GM18508 (cell line): ENCODE results near the gene AATK.
"Not testable (repeated sequence)": the region's sequence is repeated elsewhere in the genome, so short reads cannot be mapped to it uniquely, and the experiment has no call there.

Experiments
- ATAC-seq: cut with Tn5 transposase; IDR thresholded peaks from one replicate; pipeline ENCODE4 v1.9.1; 2021; ENCODE audit warnings: moderate number of reproducible peaks; ENCODE audit not compliant: insufficient read depth, unreplicated experiment

AATK gene

DNA sequence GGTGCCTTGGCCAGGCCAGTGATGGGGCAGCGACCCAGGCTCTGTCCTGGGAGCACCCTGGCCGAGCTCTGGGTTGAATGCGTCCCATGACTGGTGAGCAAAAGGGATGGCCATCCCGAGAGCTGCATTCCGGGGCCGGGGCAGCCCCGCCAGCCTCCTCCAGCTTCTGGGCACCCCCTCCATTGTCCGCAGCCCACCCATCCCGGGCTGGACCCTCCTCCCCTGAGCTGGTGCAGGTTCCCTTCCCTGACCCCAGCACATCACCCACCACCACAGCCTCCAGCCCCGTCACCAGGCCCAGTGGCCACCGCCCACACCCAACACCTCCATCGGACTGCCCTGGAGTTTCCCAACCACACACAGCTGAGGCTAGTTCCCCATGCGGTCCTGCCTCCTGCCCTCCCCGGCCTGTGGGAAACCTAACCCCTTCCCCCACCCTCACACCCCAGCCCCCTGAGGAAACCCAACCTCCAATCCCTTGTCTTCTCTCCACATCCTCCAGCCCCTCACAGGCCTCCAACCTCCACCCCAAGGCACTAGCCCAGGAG, 17.0 kb downstream of the AATK start:
- ATAC-seq, result no peak

DNA sequence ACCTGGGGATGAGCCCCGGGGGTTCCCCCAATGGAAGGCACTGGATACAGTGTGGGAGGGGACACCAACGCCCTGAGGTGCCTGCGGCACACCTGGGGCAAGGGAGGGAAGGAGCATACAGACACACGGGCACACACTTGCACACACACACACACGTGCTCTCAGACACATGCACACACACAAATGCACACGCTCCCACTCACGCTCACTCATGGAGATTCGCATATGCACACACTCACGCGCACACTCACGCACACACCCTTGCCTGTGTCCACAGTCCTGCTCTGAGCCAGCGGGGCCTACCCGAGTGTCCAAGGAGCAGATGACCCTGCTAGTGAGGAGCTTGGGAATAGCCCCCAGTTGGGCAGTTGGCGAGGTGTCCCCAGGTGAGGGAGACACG, 17.4 kb downstream of the AATK start:
- no peak for ATAC-seq

- ATAC-seq, result no peak
Measured at GRCh38 chr17:81147701-81148100, 18.3 kb downstream of the AATK start.

GRCh38 chr17:81146208-81146607, 19.8 kb downstream of the AATK start:
- ATAC-seq, result not testable (repeated sequence)

DNA sequence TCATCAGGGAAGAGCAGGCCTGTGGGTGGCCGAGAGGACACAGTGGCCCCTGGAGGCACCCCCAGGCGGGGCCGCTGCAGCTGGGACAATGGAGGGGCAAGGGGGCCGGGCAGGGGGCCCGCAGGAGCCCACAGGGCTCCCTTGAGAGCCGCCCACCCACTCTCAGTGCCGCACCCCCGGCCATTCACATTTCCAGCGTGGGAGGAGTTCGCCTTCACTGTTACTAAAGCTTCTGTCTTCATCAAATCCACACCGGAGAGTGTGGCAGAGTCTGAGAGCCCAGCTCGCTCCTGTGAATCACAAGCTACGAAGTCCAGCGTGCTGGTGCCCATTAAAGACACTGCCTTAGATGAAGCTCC, 21.6 kb downstream of the AATK start:
- no peak for ATAC-seq

DNA sequence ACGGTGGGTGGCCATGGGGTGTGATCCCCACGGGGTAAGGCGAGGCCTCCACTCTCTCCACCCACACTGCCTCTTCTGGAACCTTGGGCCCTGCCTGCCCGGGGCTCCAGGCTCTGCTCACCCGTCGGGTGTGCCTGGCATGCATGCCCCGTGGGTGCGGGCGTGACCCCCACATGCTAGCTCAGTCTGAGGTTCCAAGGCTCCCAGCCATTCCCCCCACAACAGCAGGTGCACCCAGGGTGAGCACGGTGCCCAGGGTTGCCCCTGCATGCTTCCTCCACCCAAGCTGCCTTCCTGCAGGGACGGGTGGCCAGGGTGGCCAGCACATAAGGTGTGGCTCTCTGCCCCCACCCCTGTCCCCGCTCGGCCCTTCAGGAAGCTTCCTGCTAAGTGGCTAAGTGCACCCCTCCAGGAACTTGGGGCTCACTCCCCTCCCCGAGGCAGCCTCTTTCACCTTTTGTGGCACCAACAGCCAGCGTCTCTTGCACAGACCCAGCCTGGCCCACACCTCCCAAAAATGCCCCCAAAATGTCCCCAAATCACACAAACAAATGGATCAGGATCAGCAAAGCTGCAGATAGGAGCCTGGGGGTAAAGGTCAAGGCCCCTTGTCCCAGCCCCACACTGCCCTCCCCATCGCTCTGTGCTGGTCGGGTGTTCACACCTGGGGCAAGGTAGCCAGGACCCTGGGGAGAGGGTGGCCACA, 22.2 kb downstream of the AATK start:
- no peak for ATAC-seq

DNA sequence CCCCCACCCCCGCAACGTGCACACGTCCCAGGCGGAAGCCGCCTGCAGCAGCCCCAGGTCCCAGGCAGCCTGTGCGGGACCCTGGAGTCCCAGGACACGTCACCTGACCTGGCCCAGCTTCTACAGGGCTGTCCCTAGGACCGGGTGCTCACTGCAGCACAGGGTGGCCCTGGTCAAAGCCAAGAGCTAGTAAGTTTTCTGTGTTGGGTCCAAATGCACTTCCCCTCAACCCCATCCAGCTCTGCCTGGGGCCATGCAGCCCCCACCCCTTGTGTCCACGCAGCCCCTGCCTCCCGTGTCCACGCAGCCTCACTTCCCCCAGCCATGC, 22.9 kb downstream of the AATK start:
- ATAC-seq, result no peak

DNA sequence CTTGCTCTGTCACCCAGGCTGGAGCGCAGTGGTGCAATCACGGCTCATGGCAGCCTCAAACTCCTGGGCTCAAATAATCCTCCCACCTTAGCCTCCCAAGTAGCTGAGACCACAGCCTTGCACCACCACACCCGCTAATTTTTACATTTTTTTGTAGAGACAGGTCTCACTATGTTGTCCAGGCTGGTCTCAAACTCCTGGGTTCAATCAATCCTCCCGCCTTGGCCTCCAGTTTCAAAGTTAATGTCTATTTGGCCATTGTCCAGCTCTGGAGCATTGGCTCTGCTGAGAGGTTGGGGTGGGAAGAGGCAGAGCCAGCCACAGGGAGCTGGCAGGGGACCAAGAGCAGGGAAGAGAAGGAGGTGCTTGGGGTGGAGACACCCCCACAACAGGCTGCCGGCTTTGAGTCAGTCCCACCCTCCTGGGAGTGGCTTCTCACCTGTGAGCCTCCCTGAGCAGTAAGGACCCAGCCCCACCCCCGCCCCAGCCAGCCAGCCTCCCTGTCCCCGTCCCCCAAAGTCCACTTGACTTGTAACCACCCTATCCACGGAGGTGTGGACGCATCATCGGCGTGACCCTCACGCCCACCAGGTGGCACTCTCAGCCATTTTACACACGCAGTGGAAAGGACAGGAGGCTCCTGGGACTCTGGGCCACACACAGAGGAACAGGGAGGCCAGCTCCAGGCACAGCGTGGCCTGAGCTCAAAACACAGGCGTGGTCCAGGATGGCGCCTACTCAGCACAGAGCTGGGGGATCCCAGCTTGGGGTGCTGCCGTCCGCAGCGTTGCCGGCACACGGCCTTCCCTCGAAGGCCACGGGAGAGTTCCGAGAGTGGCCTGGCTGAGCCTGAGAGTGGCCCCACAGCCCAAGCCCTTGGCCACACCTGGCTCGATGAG, 23.5 kb downstream of the AATK start:
- no peak for ATAC-seq

GRCh38 chr17:81140695-81141094, 25.3 kb downstream of the AATK start:
- no peak for ATAC-seq

GRCh38 chr17:81140018-81140417, 26.0 kb downstream of the AATK start:
- no peak for ATAC-seq

DNA sequence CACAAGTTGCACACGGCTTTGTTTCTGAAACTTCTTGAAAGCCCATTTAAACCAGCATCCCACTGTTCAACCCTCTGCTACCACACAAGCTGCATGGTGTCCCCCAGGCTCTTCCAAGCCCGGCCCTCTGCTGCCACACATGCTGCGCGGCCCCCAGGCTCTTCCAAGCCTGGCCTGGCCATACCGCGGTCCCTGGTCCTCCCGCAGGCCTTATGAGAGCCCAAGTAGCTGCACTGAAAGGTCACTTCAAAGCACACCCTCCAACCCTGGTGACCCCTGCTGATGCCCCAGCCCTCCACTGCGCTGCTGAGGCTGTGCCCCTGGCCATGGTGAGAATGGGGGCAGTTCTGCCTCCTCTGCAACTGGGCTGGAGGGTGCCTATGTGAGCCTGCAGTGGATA, 26.6 kb downstream of the AATK start:
- no peak for ATAC-seq

GRCh38 chr17:81138500-81138899, 27.5 kb downstream of the AATK start:
- no peak for ATAC-seq

DNA sequence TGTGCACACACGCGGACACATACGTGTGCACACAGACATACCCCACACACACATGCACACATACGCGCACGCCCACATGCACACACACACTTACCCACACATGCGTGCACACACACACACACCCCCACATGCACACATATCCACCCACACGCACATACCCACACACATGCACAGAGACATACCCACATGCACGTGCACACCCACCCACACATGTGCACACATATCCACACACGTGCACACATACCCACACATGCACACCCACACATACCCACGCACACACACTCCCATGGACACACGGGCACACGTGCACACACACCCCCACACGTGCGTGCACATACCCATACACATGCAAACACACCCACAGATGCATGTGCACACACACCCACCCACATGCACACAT, 27.9 kb downstream of the AATK start:
- no peak for ATAC-seq

GRCh38 chr17:81137248-81137647, 28.8 kb downstream of the AATK start:
- no peak for ATAC-seq

DNA sequence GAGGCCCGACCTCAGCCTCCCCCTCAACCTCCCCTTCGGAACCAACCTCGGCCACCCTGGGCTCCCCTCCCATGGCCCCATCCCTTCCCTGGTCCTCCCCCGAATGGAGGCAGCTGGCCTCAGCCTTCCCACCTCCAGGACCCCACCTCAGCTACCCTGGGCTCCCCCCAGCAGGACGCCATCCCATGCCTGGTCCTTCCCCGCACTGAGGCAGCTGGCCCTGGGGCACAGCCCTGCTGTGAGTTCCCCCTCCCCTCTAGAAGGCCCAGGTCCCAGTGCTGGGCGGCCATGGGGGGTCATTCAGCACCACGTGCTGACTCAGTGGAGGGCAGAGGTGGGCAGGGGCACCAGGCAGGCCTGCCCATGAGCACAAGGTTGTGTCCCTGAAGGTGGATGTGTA, 29.7 kb downstream of the AATK start:
- no peak for ATAC-seq

GRCh38 chr17:81135505-81136278, 30.3 kb downstream of the AATK start:
- no peak for ATAC-seq

GRCh38 chr17:81134064-81134781, 31.8 kb downstream of the AATK start:
- no peak for ATAC-seq

DNA sequence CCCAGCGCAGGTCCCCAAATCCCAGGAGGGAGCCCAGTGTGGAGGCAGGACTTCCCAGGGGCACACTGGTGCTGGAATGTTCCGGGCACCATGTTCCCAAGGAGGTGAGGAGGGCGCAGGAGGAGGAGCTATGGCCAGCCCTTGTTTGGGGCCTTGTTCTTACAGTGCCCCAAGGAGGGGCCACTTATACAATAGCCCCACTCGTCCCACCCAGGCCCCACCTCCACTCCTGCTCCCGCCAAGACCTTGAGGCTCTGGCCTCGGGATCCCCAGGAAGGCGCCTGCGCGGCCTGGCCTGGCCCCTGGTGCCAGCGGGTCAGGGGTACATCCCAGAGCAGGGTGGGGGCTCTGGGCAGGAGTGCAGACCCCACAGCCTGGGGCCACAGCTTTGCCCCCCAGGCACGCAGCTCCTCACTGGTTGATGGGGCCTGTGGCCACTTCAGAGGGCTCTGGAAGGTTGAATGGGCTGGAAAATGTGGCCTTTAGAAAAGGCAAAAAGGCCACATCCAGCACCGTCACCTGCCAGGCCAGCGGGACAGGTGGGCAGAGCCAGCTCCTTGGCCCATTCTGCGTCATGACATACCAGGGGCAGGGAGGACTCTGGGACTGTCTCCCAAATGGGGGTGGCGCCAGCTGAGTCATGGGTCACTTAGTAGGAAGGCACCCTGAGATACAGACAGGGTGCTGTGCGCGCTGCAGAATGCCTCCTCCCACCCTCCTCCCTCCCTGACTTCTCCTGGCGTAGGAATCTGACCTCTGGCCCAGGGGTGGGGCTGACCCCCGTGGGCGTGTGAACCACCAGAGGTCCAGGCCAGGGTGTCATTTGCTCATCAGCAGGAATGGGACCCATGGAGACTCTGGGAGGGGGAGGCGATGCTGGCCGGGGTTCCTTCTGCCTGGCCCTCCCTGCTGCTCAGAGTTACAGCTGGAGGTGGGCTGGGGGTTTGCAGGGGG, 33.0 kb downstream of the AATK start:
- no peak for ATAC-seq

DNA sequence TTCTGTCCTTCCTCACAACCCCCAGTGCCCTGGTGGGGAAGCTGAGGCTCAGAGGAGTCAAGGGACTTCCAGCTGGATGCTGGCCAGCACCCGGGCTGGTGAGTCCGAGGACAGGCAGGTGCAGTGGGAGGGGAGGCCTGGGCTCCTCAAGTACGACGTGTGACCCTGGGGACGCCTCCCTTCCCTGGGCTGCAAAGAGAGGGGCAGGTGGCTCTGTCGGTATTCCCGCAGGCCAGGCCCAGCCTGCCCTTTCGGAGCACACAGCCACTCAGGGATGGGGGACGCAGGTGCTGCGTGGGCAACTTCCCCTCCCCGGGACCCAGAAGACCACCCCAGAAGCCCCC, 33.9 kb downstream of the AATK start:
- ATAC-seq, result no peak
